ENCODE data around the gene KLHL11. TPM values are rescaled to one million over a fixed set of nuclear protein-coding genes. Genes with fewer than 3 reads are reported as not detected.
A peak's percentile ranks its signal among the peaks of the same experiment; 100 is the strongest.

KLHL11 gene
- total and polyA plus RNA-seq, 9 of the 15 experiments (the other 6 are each of a cell fraction or from before 2014, with no cell fraction given), result 0.20 to 17.0 (median 10.3) TPM

DNA sequence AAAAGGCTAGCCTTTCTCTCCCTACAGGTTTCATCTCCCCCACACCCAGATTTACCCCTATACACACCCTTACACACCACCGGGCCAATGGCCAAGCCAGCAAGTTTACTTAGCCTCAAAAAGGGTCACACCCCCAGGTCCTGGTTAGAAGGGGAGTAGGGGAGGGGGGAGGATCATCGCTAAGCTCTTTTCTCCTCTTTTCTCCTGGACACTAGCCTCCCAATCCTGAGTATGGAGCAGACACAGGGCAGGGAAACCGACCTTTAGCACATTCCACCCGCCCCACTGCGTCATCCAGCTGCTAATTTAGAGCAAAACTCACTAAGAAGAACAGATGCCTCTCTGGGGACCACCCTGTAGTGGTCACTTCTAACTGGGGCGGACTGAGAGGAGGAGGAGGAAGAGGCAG, 49.1 kb upstream of the KLHL11 start (continued):
- TF ChIP-seq, protein P1, sequence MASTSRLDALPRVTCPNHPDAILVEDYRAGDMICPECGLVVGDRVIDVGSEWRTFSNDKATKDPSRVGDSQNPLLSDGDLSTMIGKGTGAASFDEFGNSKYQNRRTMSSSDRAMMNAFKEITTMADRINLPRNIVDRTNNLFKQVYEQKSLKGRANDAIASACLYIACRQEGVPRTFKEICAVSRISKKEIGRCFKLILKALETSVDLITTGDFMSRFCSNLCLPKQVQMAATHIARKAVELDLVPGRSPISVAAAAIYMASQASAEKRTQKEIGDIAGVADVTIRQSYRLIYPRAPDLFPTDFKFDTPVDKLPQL (IDR thresholded peaks at IDR 0.05; ENCODE audit: extremely low read depth, insufficient read length), result no peak
- TF ChIP-seq, protein P2, sequence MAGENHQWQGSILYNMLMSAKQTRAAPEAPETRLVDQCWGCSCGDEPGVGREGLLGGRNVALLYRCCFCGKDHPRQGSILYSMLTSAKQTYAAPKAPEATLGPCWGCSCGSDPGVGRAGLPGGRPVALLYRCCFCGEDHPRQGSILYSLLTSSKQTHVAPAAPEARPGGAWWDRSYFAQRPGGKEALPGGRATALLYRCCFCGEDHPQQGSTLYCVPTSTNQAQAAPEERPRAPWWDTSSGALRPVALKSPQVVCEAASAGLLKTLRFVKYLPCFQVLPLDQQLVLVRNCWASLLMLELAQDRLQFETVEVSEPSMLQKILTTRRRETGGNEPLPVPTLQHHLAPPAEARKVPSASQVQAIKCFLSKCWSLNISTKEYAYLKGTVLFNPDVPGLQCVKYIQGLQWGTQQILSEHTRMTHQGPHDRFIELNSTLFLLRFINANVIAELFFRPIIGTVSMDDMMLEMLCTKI (IDR thresholded peaks at IDR 0.05; ENCODE audit: partially characterized antibody), result no peak
- TF ChIP-seq BMI1 (IDR thresholded peaks at IDR 0.05; ENCODE audit: low read length) (no peak), HCFC1 (IDR thresholded peaks at IDR 0.05; ENCODE audit: low read depth, low read length) (no peak), HEY1 (CRISPR knock-in tag; IDR thresholded peaks at IDR 0.05; ENCODE audit: borderline replicate concordance) (no peak)

DNA sequence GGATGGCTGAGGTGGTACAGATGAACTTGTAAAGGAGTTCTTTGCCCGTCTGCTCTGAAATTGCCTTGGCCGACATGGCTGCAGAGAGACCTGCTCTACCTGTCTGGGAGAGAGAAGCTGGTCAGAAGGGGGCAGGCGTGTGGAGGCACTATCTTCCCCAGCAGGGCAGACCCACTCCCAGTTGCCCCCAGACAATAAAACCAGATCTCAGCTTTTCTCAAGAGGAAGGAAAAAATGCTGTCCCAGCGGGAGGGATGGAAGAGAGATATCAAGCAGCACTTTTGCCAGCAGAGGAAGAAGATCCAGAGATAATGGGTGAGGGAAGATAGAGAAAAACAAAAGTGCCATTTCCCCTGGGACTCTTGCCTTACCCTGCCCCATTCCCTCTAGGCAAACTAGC, 48.6 kb upstream of the KLHL11 start:
- no peak for DNase-seq (ENCODE audit: extremely low read depth in 1 of 4, low spot score in 3 of 4)
- in situ Hi-C loops (cut with MboI) (no loop called here), intact Hi-C loops (cut with micrococcal nuclease) (no loop called here)
- H4K20me1 ChIP-seq (replicated peaks; ENCODE audit: control insufficient read depth, insufficient read depth, low read length), result peaks cover 33% of the 10 kb centered on the region
- no peak overlapping the region for H3K27ac ChIP-seq (ENCODE audit: extremely low read depth, low read depth, low read length)
- H3K4me3 ChIP-seq, result no peak overlapping the region
- no peak for ATAC-seq
- FAIRE-seq, result no peak
- 59% methylated on average over 3 of the region's 4 CpGs for WGBS (ENCODE audit: insufficient coverage, low coverage, missing lambda C conversion rate)
- H2AFZ ChIP-seq (ENCODE audit: low read depth, low read length), result no peak overlapping the region
- no peak overlapping the region for H3K4me2 ChIP-seq (ENCODE audit: insufficient read depth, low read length)
- no TSS peak for BruUV-seq (replicated peaks)
- H3K36me3 ChIP-seq (ENCODE audit: control insufficient read depth, insufficient read depth, low read length), result peaks cover 86% of the 10 kb centered on the region
- H3K4me1 ChIP-seq (replicated peaks in 1 of 2; ENCODE audit: control insufficient read depth in 2 of 2, insufficient read depth in 2 of 2, low read length in 2 of 2), result peaks cover 25 to 30% of the 10 kb centered on the region in 2 experiments; a peak in 4 of 5 replicates
- peak overlapping the region in 1 of 2 experiments; percentile 37; a peak in 1 of 4 replicates for H3K9ac ChIP-seq (ENCODE audit: insufficient read depth in 1 of 2, low read depth in 2 of 2, low read length in 2 of 2)
- no peaks in the 10 kb centered on the region for H3K9me3 ChIP-seq (replicated peaks; ENCODE audit: control insufficient read depth, insufficient read depth, low read depth, low read length)
- POLR2A ChIA-PET, result interaction anchor here (0.7 to 1.9 kb wide), 4 partner anchors 11 to 161 kb away, joined by 3 to 7 read pairs (median 4); partner anchors contain the start of gene ODAD4
- peaks cover 67% of the 10 kb centered on the region for H3K79me2 ChIP-seq (ENCODE audit: control insufficient read depth, insufficient read depth, low read length)
- CTCF ChIA-PET (ENCODE audit: low intra/inter-chr PET ratio), result no interaction called here
- no peaks in the 10 kb centered on the region for H3K27me3 ChIP-seq (ENCODE audit: control insufficient read depth in 2 of 2, insufficient read depth in 2 of 2, low read length in 2 of 2)
- peaks cover 10% of the 10 kb centered on the region for H3K9me1 ChIP-seq (ENCODE audit: control insufficient read depth, insufficient read depth, low read length)
- TF ChIP-seq TAF7 (tag; IDR thresholded peaks at IDR 0.05) (no peak), GTF2F1 (IDR thresholded peaks at IDR 0.05; ENCODE audit: low read depth, low read length) (no peak), ZNF431 (CRISPR knock-in tag; IDR thresholded peaks at IDR 0.05) (no peak), BRF1 (IDR thresholded peaks at IDR 0.05; ENCODE audit: borderline replicate concordance, extremely low read depth, insufficient read length) (no peak), CAMTA2 (CRISPR knock-in tag; conservative IDR thresholded peaks at IDR 0.05) (no peak), CBFA2T3 (IDR thresholded peaks at IDR 0.05) (no peak), HLTF (IDR thresholded peaks at IDR 0.05) (no peak), ZNF644 (tag; IDR thresholded peaks at IDR 0.05; ENCODE audit: low read depth) (no peak), TOE1 (IDR thresholded peaks at IDR 0.05; ENCODE audit: borderline replicate concordance) (no peak), TOE1 (CRISPR knock-in tag; IDR thresholded peaks at IDR 0.05; ENCODE audit: borderline replicate concordance, low read depth) (no peak), CEBPB (tag; IDR thresholded peaks at IDR 0.05) (no peak), HDAC1 (IDR thresholded peaks at IDR 0.05) (no peak), ASH1L (IDR thresholded peaks at IDR 0.05; ENCODE audit: borderline replicate concordance, low read depth, partially characterized antibody) (no peak), ZNF121 (CRISPR knock-in tag; conservative IDR thresholded peaks at IDR 0.05) (no peak), WHSC1 (IDR thresholded peaks at IDR 0.05; ENCODE audit: low read length) (no peak), FOXJ3 (CRISPR knock-in tag; IDR thresholded peaks at IDR 0.05) (no peak)
- TF ChIP-seq, protein P3, sequence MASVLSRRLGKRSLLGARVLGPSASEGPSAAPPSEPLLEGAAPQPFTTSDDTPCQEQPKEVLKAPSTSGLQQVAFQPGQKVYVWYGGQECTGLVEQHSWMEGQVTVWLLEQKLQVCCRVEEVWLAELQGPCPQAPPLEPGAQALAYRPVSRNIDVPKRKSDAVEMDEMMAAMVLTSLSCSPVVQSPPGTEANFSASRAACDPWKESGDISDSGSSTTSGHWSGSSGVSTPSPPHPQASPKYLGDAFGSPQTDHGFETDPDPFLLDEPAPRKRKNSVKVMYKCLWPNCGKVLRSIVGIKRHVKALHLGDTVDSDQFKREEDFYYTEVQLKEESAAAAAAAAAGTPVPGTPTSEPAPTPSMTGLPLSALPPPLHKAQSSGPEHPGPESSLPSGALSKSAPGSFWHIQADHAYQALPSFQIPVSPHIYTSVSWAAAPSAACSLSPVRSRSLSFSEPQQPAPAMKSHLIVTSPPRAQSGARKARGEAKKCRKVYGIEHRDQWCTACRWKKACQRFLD (CRISPR knock-in tag; IDR thresholded peaks at IDR 0.05), result no peak

Measured in K562 (cell line).